ENCODE data around the gene GALNT7.

GALNT7 gene

GRCh38 chr4:173235050-173235449 lies 66.4 kb downstream of the GALNT7 start:
- no peak for DNase-seq (ENCODE audit: low read depth in 2 of 2, low spot score in 1 of 2)

GRCh38 chr4:173236301-173236700 lies 67.7 kb downstream of the GALNT7 start:
- no peak for DNase-seq (ENCODE audit: low read depth in 2 of 2, low spot score in 1 of 2)

GRCh38 chr4:173237152-173237551 lies 68.5 kb downstream of the GALNT7 start:
- no peak for DNase-seq (ENCODE audit: low read depth in 2 of 2, low spot score in 1 of 2)

- DNase-seq (ENCODE audit: low read depth in 2 of 2, low spot score in 1 of 2) = no peak
Measured at GRCh38 chr4:173237762-173238161, 69.2 kb downstream of the GALNT7 start.

- no peak for DNase-seq (ENCODE audit: low read depth in 2 of 2, low spot score in 1 of 2)
Measured at GRCh38 chr4:173240696-173241095, 72.1 kb downstream of the GALNT7 start.

GRCh38 chr4:173242466-173243250 lies 74.0 kb downstream of the GALNT7 start:
- no peak for DNase-seq (ENCODE audit: low read depth in 2 of 2, low spot score in 1 of 2)

- no peak for DNase-seq (ENCODE audit: low read depth in 2 of 2, low spot score in 1 of 2)
Measured at GRCh38 chr4:173243321-173243720, 74.7 kb downstream of the GALNT7 start.

GRCh38 chr4:173243917-173244658 lies 75.5 kb downstream of the GALNT7 start:
- DNase-seq (ENCODE audit: low read depth in 2 of 2, low spot score in 1 of 2) = no peak

- no peak for DNase-seq (ENCODE audit: low read depth in 2 of 2, low spot score in 1 of 2)
Measured at GRCh38 chr4:173245952-173246351, 77.3 kb downstream of the GALNT7 start.

GRCh38 chr4:173246719-173247118 lies 78.1 kb downstream of the GALNT7 start:
- DNase-seq (ENCODE audit: low read depth in 2 of 2, low spot score in 1 of 2) = no peak

- DNase-seq (ENCODE audit: low read depth in 2 of 2, low spot score in 1 of 2) = no peak
Measured at GRCh38 chr4:173247321-173247720, 78.7 kb downstream of the GALNT7 start.

- DNase-seq (ENCODE audit: low read depth in 2 of 2, low spot score in 1 of 2) = no peak
Measured at GRCh38 chr4:173248690-173249089, 80.1 kb downstream of the GALNT7 start.

GRCh38 chr4:173252024-173252935 lies 83.7 kb downstream of the GALNT7 start:
- DNase-seq (ENCODE audit: low read depth in 2 of 2, low spot score in 1 of 2) = no peak

GRCh38 chr4:173253561-173253960 lies 85.0 kb downstream of the GALNT7 start:
- DNase-seq (ENCODE audit: low read depth in 2 of 2, low spot score in 1 of 2) = no peak

- DNase-seq (ENCODE audit: low read depth in 2 of 2, low spot score in 1 of 2) = no peak
Measured at GRCh38 chr4:173254646-173255045, 86.0 kb downstream of the GALNT7 start.

- DNase-seq (ENCODE audit: low read depth in 2 of 2, low spot score in 1 of 2) = no peak
Measured at GRCh38 chr4:173256825-173257224, 88.2 kb downstream of the GALNT7 start.

- peak in 1 of 2 donors; percentile 24 for DNase-seq (ENCODE audit: low read depth in 2 of 2, low spot score in 1 of 2)
Measured at GRCh38 chr4:173257732-173258717, 89.4 kb downstream of the GALNT7 start.

- DNase-seq (ENCODE audit: low read depth in 2 of 2, low spot score in 1 of 2) = no peak
Measured at GRCh38 chr4:173258866-173259265, 90.3 kb downstream of the GALNT7 start.

GRCh38 chr4:173259310-173259709 lies 90.7 kb downstream of the GALNT7 start:
- no peak for DNase-seq (ENCODE audit: low read depth in 2 of 2, low spot score in 1 of 2)

GRCh38 chr4:173261052-173261451 lies 92.4 kb downstream of the GALNT7 start:
- no peak for DNase-seq (ENCODE audit: low read depth in 2 of 2, low spot score in 1 of 2)

All from stimulated activated CD8-positive, alpha-beta memory T cell treated with anti-CD3 and anti-CD28 coated beads, Interleukin-4, amount 100 ng/mL, for 1 hour (primary cell).